Lower leg skin (tissue), 3 donors: ENCODE results near the gene RASEF.

Experiments used
- POLR2A ChIP-seq, 2 donors: fragments of 450-650 bp; IDR thresholded peaks; one replicate each; pipeline ENCODE4 v1.6.1; 2016 to 2017; ENCODE audit warnings: antibody characterized with exemption in 2 of 2, mild to moderate bottlenecking in 1 of 2, moderate library complexity in 1 of 2
- TF ChIP-seq, protein P1 (sequence below), 3 donors: fragments of 450-650 bp; IDR thresholded peaks; one replicate each; pipeline ENCODE4 v1.5.1; 2016; ENCODE audit warnings: antibody characterized with exemption in 3 of 3, mild to moderate bottlenecking in 3 of 3, moderate library complexity in 2 of 3

DNA sequence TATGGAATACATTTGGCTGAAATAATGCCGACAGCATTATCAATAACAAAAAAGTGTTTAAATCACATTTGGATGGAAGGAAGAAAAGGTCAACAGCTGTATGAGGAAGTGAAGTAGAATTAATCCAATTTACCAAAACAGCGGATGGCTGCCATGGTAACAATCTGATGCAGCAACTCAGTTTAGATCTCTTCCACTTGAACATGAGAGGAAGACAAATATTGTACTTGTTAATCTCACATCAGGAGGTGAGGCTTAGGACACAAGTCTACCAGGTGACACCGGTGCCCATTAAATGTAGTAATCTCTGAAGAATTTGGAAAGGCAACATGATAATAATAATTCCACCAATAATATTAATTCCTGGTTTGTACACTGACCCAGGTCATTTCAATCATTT is 2.4 kb downstream of the RASEF start:
- TF ChIP-seq POLR2A (IDR thresholded peaks at IDR 0.05): no peak
- TF ChIP-seq, protein P1, sequence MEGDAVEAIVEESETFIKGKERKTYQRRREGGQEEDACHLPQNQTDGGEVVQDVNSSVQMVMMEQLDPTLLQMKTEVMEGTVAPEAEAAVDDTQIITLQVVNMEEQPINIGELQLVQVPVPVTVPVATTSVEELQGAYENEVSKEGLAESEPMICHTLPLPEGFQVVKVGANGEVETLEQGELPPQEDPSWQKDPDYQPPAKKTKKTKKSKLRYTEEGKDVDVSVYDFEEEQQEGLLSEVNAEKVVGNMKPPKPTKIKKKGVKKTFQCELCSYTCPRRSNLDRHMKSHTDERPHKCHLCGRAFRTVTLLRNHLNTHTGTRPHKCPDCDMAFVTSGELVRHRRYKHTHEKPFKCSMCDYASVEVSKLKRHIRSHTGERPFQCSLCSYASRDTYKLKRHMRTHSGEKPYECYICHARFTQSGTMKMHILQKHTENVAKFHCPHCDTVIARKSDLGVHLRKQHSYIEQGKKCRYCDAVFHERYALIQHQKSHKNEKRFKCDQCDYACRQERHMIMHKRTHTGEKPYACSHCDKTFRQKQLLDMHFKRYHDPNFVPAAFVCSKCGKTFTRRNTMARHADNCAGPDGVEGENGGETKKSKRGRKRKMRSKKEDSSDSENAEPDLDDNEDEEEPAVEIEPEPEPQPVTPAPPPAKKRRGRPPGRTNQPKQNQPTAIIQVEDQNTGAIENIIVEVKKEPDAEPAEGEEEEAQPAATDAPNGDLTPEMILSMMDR (IDR thresholded peaks at IDR 0.05): no peak
